H9 (cell line): ENCODE results near the gene HOATZ. TPM values are rescaled to one million over a fixed set of nuclear protein-coding genes. Genes with fewer than 3 reads are reported as not detected.

Experiments used
- DNase-seq: peaks from one replicate; pipeline ENCODE4 v3.0.0-alpha.2; 2017
- H2AFZ ChIP-seq: one replicate; pipeline ENCODE4 v1.6.1; 2013; ENCODE audit warnings: mild to moderate bottlenecking, low read length, control low read depth, moderate library complexity
- H2AK5ac ChIP-seq: 2 replicates; pipeline ENCODE4 v1.6.1; 2013; ENCODE audit warnings: low read length, control low read depth, mixed read lengths; ENCODE audit not compliant: insufficient read length
- H2BK120ac ChIP-seq: one replicate; pipeline ENCODE4 v1.6.1; 2013; ENCODE audit warnings: low read depth, mild to moderate bottlenecking, low read length, control low read depth, inconsistent platforms; ENCODE audit not compliant: poor library complexity, severe bottlenecking
- H2BK12ac ChIP-seq: 2 replicates; pipeline ENCODE4 v1.6.1; 2013; ENCODE audit warnings: low read length, control low read depth, mixed read lengths, low read depth; ENCODE audit not compliant: insufficient read length
- H2BK15ac ChIP-seq: 2 replicates; pipeline ENCODE4 v1.6.1; 2013; ENCODE audit warnings: low read depth, low read length, control low read depth
- H2BK20ac ChIP-seq: one replicate; pipeline ENCODE4 v1.6.1; 2013; ENCODE audit warnings: low read depth, mild to moderate bottlenecking, low read length, control low read depth, inconsistent platforms; ENCODE audit not compliant: poor library complexity, severe bottlenecking
- H2BK5ac ChIP-seq: 2 replicates; pipeline ENCODE4 v1.6.1; 2013; ENCODE audit warnings: low read length, control low read depth, mixed read lengths; ENCODE audit not compliant: insufficient read length
- H3K14ac ChIP-seq: 2 replicates; pipeline ENCODE4 v1.6.1; 2013; ENCODE audit warnings: low read length, control low read depth; ENCODE audit not compliant: insufficient read depth
- H3K18ac ChIP-seq: 2 replicates; pipeline ENCODE4 v1.6.1; 2013; ENCODE audit warnings: low read depth, mild to moderate bottlenecking, mixed read lengths, low read length, control low read depth; ENCODE audit not compliant: insufficient read length
- H3K23ac ChIP-seq: 2 replicates; pipeline ENCODE4 v1.6.1; 2013; ENCODE audit warnings: low read length, control low read depth, mixed read lengths, low read depth; ENCODE audit not compliant: insufficient read length
- H3K23me2 ChIP-seq: 2 replicates; pipeline ENCODE4 v1.6.1; 2013; ENCODE audit warnings: low read depth, mild to moderate bottlenecking, mixed read lengths, low read length, control low read depth; ENCODE audit not compliant: insufficient read length, poor library complexity, severe bottlenecking
- H3K27ac ChIP-seq: 2 replicates; pipeline ENCODE4 v1.5.1; 2013; ENCODE audit warnings: low read length, control low read depth, mixed read lengths, low read depth; ENCODE audit not compliant: insufficient read length
- H3K27me3 ChIP-seq: 2 replicates; pipeline ENCODE4 v1.6.1; 2013; ENCODE audit warnings: low read length, control low read depth, inconsistent platforms; ENCODE audit not compliant: insufficient read depth
- H3K4ac ChIP-seq: 2 replicates; pipeline ENCODE4 v1.6.1; 2013; ENCODE audit warnings: low read depth, mild to moderate bottlenecking, control low read depth, inconsistent platforms, low read length, moderate library complexity
- H3K4me1 ChIP-seq: 2 replicates; pipeline ENCODE4 v1.6.1; 2013; ENCODE audit warnings: low read length, control low read depth, inconsistent platforms; ENCODE audit not compliant: insufficient read depth
- H3K4me2 ChIP-seq: 2 replicates; pipeline ENCODE4 v1.6.1; 2013; ENCODE audit warnings: low read length, control low read depth, mixed read lengths; ENCODE audit not compliant: insufficient read length, insufficient read depth
- H3K56ac ChIP-seq: 2 replicates; pipeline ENCODE4 v1.6.1; 2013; ENCODE audit warnings: low read depth, mild to moderate bottlenecking, mixed read lengths, low read length, control low read depth; ENCODE audit not compliant: insufficient read length
- H3K79me1 ChIP-seq: 2 replicates; pipeline ENCODE4 v1.6.1; 2013; ENCODE audit warnings: low read depth, mild to moderate bottlenecking, moderate library complexity, low read length, control low read depth, inconsistent platforms; ENCODE audit not compliant: insufficient read depth, poor library complexity, severe bottlenecking
- H3K79me2 ChIP-seq: 2 replicates; pipeline ENCODE4 v1.6.1; 2013; ENCODE audit warnings: low read length, control low read depth, inconsistent platforms; ENCODE audit not compliant: insufficient read depth
- H3K9ac ChIP-seq: 2 replicates; pipeline ENCODE4 v1.6.1; 2013; ENCODE audit warnings: low read length, control low read depth, mixed read lengths; ENCODE audit not compliant: insufficient read length; ENCODE audit errors: extremely low read depth
- H3K9me3 ChIP-seq: one replicate; pipeline ENCODE4 v1.6.1; 2013; ENCODE audit warnings: low read depth, low read length, inconsistent platforms; ENCODE audit not compliant: control insufficient read depth
- H3T11ph ChIP-seq: one replicate; pipeline ENCODE4 v1.6.1; 2013; ENCODE audit warnings: mild to moderate bottlenecking, low read length, control low read depth, inconsistent platforms
- H4K20me1 ChIP-seq: one replicate; pipeline ENCODE4 v1.6.1; 2013; ENCODE audit not compliant: control insufficient read depth, insufficient read length, insufficient read depth
- H4K5ac ChIP-seq: 2 replicates; pipeline ENCODE4 v1.6.1; 2013; ENCODE audit warnings: low read depth, mild to moderate bottlenecking, mixed read lengths, low read length, control low read depth; ENCODE audit not compliant: insufficient read length
- H4K8ac ChIP-seq: replicated peaks from 2 replicates; pipeline ENCODE4 v1.6.1; 2013; ENCODE audit warnings: low read length, control low read depth, mixed read lengths, low read depth; ENCODE audit not compliant: insufficient read length
- H4K91ac ChIP-seq: 2 replicates; pipeline ENCODE4 v1.6.1; 2013; ENCODE audit warnings: low read depth, mild to moderate bottlenecking, moderate library complexity, mixed read lengths, low read length, control low read depth; ENCODE audit not compliant: insufficient read length
- H3K27ac Mint-ChIP-seq, 3 experiments: 2 replicates in 2 of 3; 3 replicates in 1 of 3; pipeline ENCODE4 v1.8.0; 2020 to 2021; ENCODE audit warnings: mixed read lengths in 3 of 3, mild to moderate bottlenecking in 1 of 3, moderate library complexity in 1 of 3
- H3K27me3 Mint-ChIP-seq: 2 replicates; pipeline ENCODE4 v1.8.0; 2021; ENCODE audit warnings: low read depth, mild to moderate bottlenecking, moderate library complexity, mixed read lengths
- H3K36me3 Mint-ChIP-seq, 3 experiments: 2 replicates in 2 of 3; 3 replicates in 1 of 3; pipeline ENCODE4 v1.8.0; 2020 to 2021; ENCODE audit warnings: low read depth in 3 of 3, mixed read lengths in 3 of 3; ENCODE audit not compliant: insufficient read depth in 1 of 3
- H3K4me1 Mint-ChIP-seq, 2 experiments: 2 replicates each; pipeline ENCODE4 v1.8.0; 2020; ENCODE audit warnings: mixed read lengths in 2 of 2
- H3K4me3 Mint-ChIP-seq, 2 experiments: 2 replicates in 1 of 2; 3 replicates in 1 of 2; pipeline ENCODE4 v1.8.0; 2020 to 2021; ENCODE audit warnings: mild to moderate bottlenecking in 2 of 2, mixed read lengths in 2 of 2, moderate library complexity in 1 of 2
- H3K9me3 Mint-ChIP-seq, 2 experiments: 2 replicates in 1 of 2; 3 replicates in 1 of 2; pipeline ENCODE4 v1.8.0; 2020; ENCODE audit warnings: mild to moderate bottlenecking in 2 of 2, mixed read lengths in 2 of 2, moderate library complexity in 1 of 2
- CTCF ChIP-seq: fragments of 200-600 bp; sonication (generic); conservative IDR thresholded peaks from 3 replicates; pipeline ENCODE4 v1.8.0; 2021; ENCODE audit warnings: antibody characterized with exemption, mild to moderate bottlenecking
- WGBS: extraction: QIAGEN DNeasy Blood & Tissue Kit; methylation state at CpG from one replicate; pipeline ENCODE4 v1.1.7; 2013; ENCODE audit warnings: missing lambda C conversion rate, low lambda C conversion rate, mixed read lengths; ENCODE audit not compliant: insufficient read length; ENCODE audit errors: extremely low coverage; 5-methylcytosine and 5-hydroxymethylcytosine counted together
- total RNA-seq: library from RNA; stranded (reverse); gene quantifications from 2 replicates; pipeline ENCODE4 v1.2.1, GENCODE V29; 2021

HOATZ gene
- total RNA-seq, 1 experiment from 2014 or later = not detected

GRCh38 chr11:111585371-111585770 lies 70.8 kb downstream of the HOATZ start:
- H2BK20ac ChIP-seq = no peak overlapping the region
- WGBS = no CpG with 5 or more reads among the region's 2 CpGs
- H2AFZ ChIP-seq = no peak overlapping the region
- no peak overlapping the region for H3K4me2 ChIP-seq
- no peak overlapping the region for H3K18ac ChIP-seq
- DNase-seq = no peak
- no peak overlapping the region for H4K8ac ChIP-seq
- H4K5ac ChIP-seq = no peak overlapping the region
- Mint-ChIP-seq H3K9me3 (peaks cover 3 to 4% of the 10 kb centered on the region in 2 experiments; a peak in 4 of 5 replicates), H3K27ac (no peak overlapping the region), H3K36me3 (no peaks in the 10 kb centered on the region), H3K4me3 (no peak overlapping the region), H3K4me1 (peaks cover 10 to 11% of the 10 kb centered on the region in 2 experiments), H3K27me3 (peaks cover 1% of the 10 kb centered on the region; the same call in 1 of the 2 replicates)
- no peak overlapping the region for H2AK5ac ChIP-seq
- no peaks in the 10 kb centered on the region; the same call in 1 of the 2 replicates for H3K27me3 ChIP-seq
- no peak overlapping the region for H2BK12ac ChIP-seq
- no peak for TF ChIP-seq CTCF
- no peak overlapping the region for H3K9ac ChIP-seq
- H3T11ph ChIP-seq = no peak overlapping the region
- H4K91ac ChIP-seq = no peak overlapping the region
- peaks cover 3% of the 10 kb centered on the region; the same call in 1 of the 2 replicates for H3K4me1 ChIP-seq
- no peak overlapping the region for H2BK120ac ChIP-seq
- no peaks in the 10 kb centered on the region for H3K79me2 ChIP-seq
- H4K20me1 ChIP-seq = no peaks in the 10 kb centered on the region
- no peak overlapping the region for H3K27ac ChIP-seq
- no peak overlapping the region for H3K14ac ChIP-seq
- no peak overlapping the region for H3K56ac ChIP-seq
- no peak overlapping the region for H2BK5ac ChIP-seq
- H3K9me3 ChIP-seq = no peaks in the 10 kb centered on the region
- no peak overlapping the region for H3K23ac ChIP-seq
- H2BK15ac ChIP-seq = no peak overlapping the region
- no peaks in the 10 kb centered on the region for H3K79me1 ChIP-seq
- H3K23me2 ChIP-seq = no peaks in the 10 kb centered on the region
- H3K4ac ChIP-seq = no peak overlapping the region
